Rectal smooth muscle tissue (tissue), 1 donor: ENCODE results near the gene IPPK.

ENCODE experiments used
- H3K27ac ChIP-seq: one replicate; pipeline ENCODE4 v1.7.0; 2013; ENCODE audit warnings: low read depth, low read length, inconsistent platforms
- H3K27me3 ChIP-seq: one replicate; pipeline ENCODE4 v1.7.0; 2013; ENCODE audit warnings: low read length; ENCODE audit not compliant: control insufficient read depth, insufficient read depth
- H3K36me3 ChIP-seq: one replicate; pipeline ENCODE4 v1.7.0; 2013; ENCODE audit warnings: low read length; ENCODE audit not compliant: control insufficient read depth, insufficient read depth
- H3K4me1 ChIP-seq: one replicate; pipeline ENCODE4 v1.7.0; 2013; ENCODE audit warnings: low read length; ENCODE audit not compliant: control insufficient read depth, insufficient read depth
- H3K4me3 ChIP-seq: one replicate; pipeline ENCODE4 v1.7.0; 2013; ENCODE audit warnings: low read length
- H3K9ac ChIP-seq: one replicate; pipeline ENCODE4 v1.7.0; 2013; ENCODE audit warnings: low read length

Gene IPPK

GRCh38 chr9:92711844-92712243 lies 41.9 kb upstream of the IPPK start:
- Histone ChIP-seq H3K9ac (no peak overlapping the region), H3K27ac (no peak overlapping the region), H3K36me3 (peaks cover 23% of the 10 kb centered on the region), H3K4me3 (no peak overlapping the region), H3K4me1 (no peaks in the 10 kb centered on the region), H3K27me3 (no peaks in the 10 kb centered on the region)

GRCh38 chr9:92711146-92711545 lies 41.2 kb upstream of the IPPK start:
- peaks cover 23% of the 10 kb centered on the region for H3K36me3 ChIP-seq

GRCh38 chr9:92710368-92710767 lies 40.4 kb upstream of the IPPK start:
- Histone ChIP-seq H3K9ac (no peak overlapping the region), H3K4me3 (no peak overlapping the region), H3K36me3 (peaks cover 23% of the 10 kb centered on the region), H3K27me3 (no peaks in the 10 kb centered on the region), H3K27ac (no peak overlapping the region), H3K4me1 (no peaks in the 10 kb centered on the region)

More at GRCh38 chr9:92711146-92711545, 41.2 kb upstream of the IPPK start:
- no peak overlapping the region for H3K27ac ChIP-seq
- H3K4me3 ChIP-seq: no peak overlapping the region
- H3K4me1 ChIP-seq: no peaks in the 10 kb centered on the region
- no peaks in the 10 kb centered on the region for H3K27me3 ChIP-seq
- no peak overlapping the region for H3K9ac ChIP-seq

- H3K27ac ChIP-seq: no peak overlapping the region
- H3K36me3 ChIP-seq: peaks cover 23% of the 10 kb centered on the region
- no peaks in the 10 kb centered on the region for H3K27me3 ChIP-seq
- H3K9ac ChIP-seq: no peak overlapping the region
- H3K4me1 ChIP-seq: no peaks in the 10 kb centered on the region
- H3K4me3 ChIP-seq: no peak overlapping the region
Measured at GRCh38 chr9:92709954-92710353, 40.0 kb upstream of the IPPK start.

- H3K4me1 ChIP-seq: no peaks in the 10 kb centered on the region
- H3K27me3 ChIP-seq: no peaks in the 10 kb centered on the region
- peaks cover 15% of the 10 kb centered on the region for H3K36me3 ChIP-seq
- H3K27ac ChIP-seq: no peak overlapping the region
- H3K9ac ChIP-seq: no peak overlapping the region
- no peak overlapping the region for H3K4me3 ChIP-seq
Measured at GRCh38 chr9:92709240-92709639, 39.3 kb upstream of the IPPK start.

- Histone ChIP-seq H3K36me3 (peaks cover 6% of the 10 kb centered on the region), H3K27ac (no peak overlapping the region), H3K27me3 (no peaks in the 10 kb centered on the region), H3K9ac (no peak overlapping the region), H3K4me3 (no peak overlapping the region), H3K4me1 (no peaks in the 10 kb centered on the region)
Measured at GRCh38 chr9:92707530-92707929, 37.6 kb upstream of the IPPK start.

- no peak overlapping the region for H3K4me3 ChIP-seq
- H3K4me1 ChIP-seq: no peaks in the 10 kb centered on the region
- H3K27ac ChIP-seq: no peak overlapping the region
- peaks cover 6% of the 10 kb centered on the region for H3K36me3 ChIP-seq
- H3K9ac ChIP-seq: no peak overlapping the region
- H3K27me3 ChIP-seq: no peaks in the 10 kb centered on the region
Measured at GRCh38 chr9:92706218-92706940, 36.4 kb upstream of the IPPK start.

GRCh38 chr9:92704528-92704927 lies 34.6 kb upstream of the IPPK start:
- Histone ChIP-seq H3K9ac (no peak overlapping the region), H3K36me3 (peaks cover 3% of the 10 kb centered on the region), H3K4me1 (no peaks in the 10 kb centered on the region), H3K27ac (no peak overlapping the region), H3K4me3 (no peak overlapping the region), H3K27me3 (no peaks in the 10 kb centered on the region)

- Histone ChIP-seq H3K27ac (no peak overlapping the region), H3K27me3 (no peaks in the 10 kb centered on the region), H3K4me3 (no peak overlapping the region), H3K4me1 (no peaks in the 10 kb centered on the region), H3K36me3 (no peaks in the 10 kb centered on the region), H3K9ac (no peak overlapping the region)
Measured at GRCh38 chr9:92696619-92697018, 26.7 kb upstream of the IPPK start.

GRCh38 chr9:92686954-92687353 lies 17.0 kb upstream of the IPPK start:
- Histone ChIP-seq H3K27me3 (no peaks in the 10 kb centered on the region), H3K36me3 (no peaks in the 10 kb centered on the region), H3K9ac (no peak overlapping the region), H3K27ac (no peak overlapping the region), H3K4me3 (no peak overlapping the region), H3K4me1 (no peaks in the 10 kb centered on the region)

GRCh38 chr9:92685022-92685421 lies 15.1 kb upstream of the IPPK start:
- no peaks in the 10 kb centered on the region for H3K27me3 ChIP-seq
- H3K9ac ChIP-seq: no peak overlapping the region
- no peaks in the 10 kb centered on the region for H3K4me1 ChIP-seq
- no peak overlapping the region for H3K4me3 ChIP-seq
- no peaks in the 10 kb centered on the region for H3K36me3 ChIP-seq
- H3K27ac ChIP-seq: no peak overlapping the region

- H3K9ac ChIP-seq: no peak overlapping the region
- H3K27ac ChIP-seq: no peak overlapping the region
- no peaks in the 10 kb centered on the region for H3K36me3 ChIP-seq
- H3K4me3 ChIP-seq: no peak overlapping the region
- no peaks in the 10 kb centered on the region for H3K4me1 ChIP-seq
- no peaks in the 10 kb centered on the region for H3K27me3 ChIP-seq
Measured at GRCh38 chr9:92682269-92682668, 12.3 kb upstream of the IPPK start.
